GM23248 (cell line): ENCODE results near the gene AOPEP.

Source experiments
- EZH2 ChIP-seq: fragments of 200-600 bp; sonication (generic); IDR thresholded peaks from 2 replicates; pipeline ENCODE4 v1.6.1; 2018; ENCODE audit warnings: antibody characterized with exemption, mild to moderate bottlenecking; ENCODE audit not compliant: insufficient read depth, poor library complexity, severe bottlenecking
- EZH2phosphoT487 ChIP-seq: fragments of 200-600 bp; sonication (generic); IDR thresholded peaks from 2 replicates; pipeline ENCODE4 v1.6.1; 2018; ENCODE audit warnings: antibody characterized with exemption, moderate library complexity, mild to moderate bottlenecking, low read depth; ENCODE audit not compliant: insufficient read depth

DNA sequence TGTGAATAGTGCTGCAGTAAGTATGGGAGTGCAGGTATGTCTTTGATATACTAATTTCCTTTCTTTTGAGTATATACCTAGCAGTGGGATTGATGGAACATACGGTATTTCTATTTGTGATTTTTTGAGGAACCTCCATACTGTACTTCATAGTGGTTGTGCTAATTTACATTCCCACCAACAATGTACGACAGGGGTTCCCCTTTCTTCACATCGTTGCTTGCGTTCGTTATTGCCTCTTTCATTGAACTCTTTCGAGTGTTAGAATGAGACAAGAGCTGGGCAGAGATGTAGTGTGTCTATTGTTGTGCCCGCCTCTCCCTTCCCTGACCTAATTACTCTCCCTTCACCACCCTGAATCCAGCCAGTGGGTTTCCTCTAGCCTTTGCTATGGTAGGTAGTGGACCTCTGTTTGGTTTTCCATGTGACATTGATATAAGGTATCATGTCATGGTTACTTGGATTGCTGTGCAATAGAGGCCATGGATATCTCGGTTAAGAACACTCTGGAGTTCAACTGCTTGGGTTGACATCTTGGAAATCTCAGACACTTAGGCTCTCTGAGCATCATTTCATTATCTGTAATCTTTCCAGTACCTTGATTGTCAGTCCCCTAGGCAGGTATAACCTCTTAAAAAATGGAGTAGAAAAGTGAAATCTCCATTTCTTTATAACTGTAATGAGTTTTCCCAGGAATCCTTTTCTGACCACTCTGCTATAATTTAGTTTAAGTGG is 19.5 kb downstream of the AOPEP start:
- TF ChIP-seq EZH2 (no peak), EZH2phosphoT487 (no peak)
